Activated naive CD4-positive, alpha-beta T cell treated with anti-CD3 and anti-CD28 coated beads for 36 hours (primary cell): Measurements from ENCODE around the gene CELA3A. TPM values are rescaled to one million over a fixed set of nuclear protein-coding genes. Genes with fewer than 3 reads are reported as not detected.
A peak's percentile ranks its signal among the peaks of the same experiment; 100 is the strongest.
"Not testable (repeated sequence)": the region's sequence is repeated elsewhere in the genome, so short reads cannot be mapped to it uniquely, and the experiment has no call there.

ENCODE experiments used
- CTCF ChIA-PET: fragments of 350-600 bp; sonication (Branson Sonifier 250); formaldehyde crosslinking; loops from one replicate; lab custom pipeline; 2021; ENCODE audit warnings: antibody characterized with exemption; lab: Charles Lee
- DNase-seq: peaks from one replicate; pipeline ENCODE4 v3.0.0-alpha.2; 2020
- H3K27ac Mint-ChIP-seq: one replicate; pipeline ENCODE4 v1.8.0; 2021; ENCODE audit warnings: mild to moderate bottlenecking, mixed read lengths
- H3K27me3 Mint-ChIP-seq: one replicate; pipeline ENCODE4 v1.8.0; 2021; ENCODE audit warnings: low read depth, mixed read lengths
- H3K36me3 Mint-ChIP-seq: one replicate; pipeline ENCODE4 v1.8.0; 2021; ENCODE audit warnings: low read depth, mixed read lengths
- H3K4me1 Mint-ChIP-seq: one replicate; pipeline ENCODE4 v1.8.0; 2021; ENCODE audit warnings: low read depth, mixed read lengths
- H3K4me3 Mint-ChIP-seq: one replicate; pipeline ENCODE4 v1.8.0; 2021; ENCODE audit warnings: mild to moderate bottlenecking, moderate library complexity, mixed read lengths
- H3K9me3 Mint-ChIP-seq: one replicate; pipeline ENCODE4 v1.8.0; 2021; ENCODE audit warnings: mixed read lengths
- intact Hi-C: fragments of 100-400 bp; cut with micrococcal nuclease; formaldehyde crosslinking; loops from one replicate; pipeline ENCODE4 v1.15.1; 2023
- total RNA-seq, 2 experiments: library from RNA; stranded (reverse); gene quantifications; one replicate each; pipeline ENCODE4 v1.2.3, GENCODE V29; 2021

The CELA3A gene
- total RNA-seq, 2 experiments from 2014 or later, result not detected

DNA sequence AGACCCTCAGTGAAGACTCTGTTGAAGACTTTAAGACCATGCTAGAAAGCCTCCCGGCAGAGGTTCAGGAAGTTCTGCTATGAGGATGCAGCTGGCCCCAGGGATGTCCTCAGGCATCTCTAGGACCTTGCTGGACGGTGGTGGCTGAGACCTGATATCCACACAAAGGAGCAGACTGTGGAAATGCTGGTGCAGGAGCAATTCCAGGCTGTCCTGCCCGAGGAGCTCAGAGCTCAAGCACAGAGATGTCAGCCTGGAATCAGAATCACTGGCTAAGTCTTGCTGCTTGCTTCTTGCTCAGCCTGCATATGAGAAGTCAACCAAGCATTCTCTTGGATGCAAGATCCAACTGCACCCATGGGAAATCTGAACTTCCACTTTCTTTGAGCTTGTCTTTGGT lies 29.0 kb downstream of the CELA3A start:
- CTCF ChIA-PET, result interaction anchor here (3.0 to 5.2 kb wide), 2 partner anchors 8 to 9 kb away, joined by 13 to 27 read pairs; no protein-coding TSS in a partner anchor
- intact Hi-C loops, result loop anchor here (5.0 kb wide), 1 partner anchor 1587 kb away; no protein-coding TSS in a partner anchor
- no peak for DNase-seq
- peaks cover 4% of the 10 kb centered on the region for H3K36me3 Mint-ChIP-seq
- H3K4me3 Mint-ChIP-seq, result no peak overlapping the region
- H3K4me1 Mint-ChIP-seq, result peaks cover 63% of the 10 kb centered on the region
- peaks cover 1% of the 10 kb centered on the region for H3K9me3 Mint-ChIP-seq
- H3K27ac Mint-ChIP-seq, result no peak overlapping the region
- no peaks in the 10 kb centered on the region for H3K27me3 Mint-ChIP-seq

DNA sequence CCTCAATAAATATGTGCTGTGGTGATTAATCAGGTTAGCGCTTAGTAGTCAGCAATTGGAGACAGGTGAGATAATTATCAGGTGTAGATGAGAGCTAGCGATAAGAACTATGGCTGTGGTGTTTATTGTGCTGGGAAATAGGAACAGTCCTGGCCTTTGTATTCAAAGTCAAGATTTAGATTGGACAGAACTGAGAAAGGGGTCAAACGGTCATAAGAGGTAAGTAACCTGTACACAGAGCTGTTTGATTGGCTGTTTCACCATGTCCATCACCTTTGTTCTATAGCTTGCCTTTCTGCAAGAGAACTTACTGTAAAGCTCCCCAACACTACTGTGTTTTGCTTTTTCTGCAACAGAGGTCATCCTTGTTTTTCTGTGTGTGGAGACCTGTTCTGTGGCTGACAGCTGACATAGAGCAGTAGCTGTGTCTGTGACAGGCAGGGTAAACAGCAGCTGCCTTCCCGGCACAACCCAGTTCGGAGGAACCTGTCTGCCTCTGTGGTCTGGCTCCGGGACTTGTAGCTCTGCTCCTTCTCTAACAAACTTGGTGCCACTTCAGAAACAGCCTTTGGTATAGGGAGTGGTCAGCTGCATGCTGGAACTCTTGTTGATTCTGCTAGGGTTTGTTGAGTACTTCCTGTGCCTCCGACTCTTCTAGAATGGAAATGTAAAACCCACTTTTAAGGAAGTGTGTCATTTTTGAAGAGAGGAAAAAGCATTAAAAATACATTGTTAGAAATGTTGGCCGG lies 29.9 kb downstream of the CELA3A start:
- peak overlapping the region; percentile 56 for H3K4me3 Mint-ChIP-seq

DNA sequence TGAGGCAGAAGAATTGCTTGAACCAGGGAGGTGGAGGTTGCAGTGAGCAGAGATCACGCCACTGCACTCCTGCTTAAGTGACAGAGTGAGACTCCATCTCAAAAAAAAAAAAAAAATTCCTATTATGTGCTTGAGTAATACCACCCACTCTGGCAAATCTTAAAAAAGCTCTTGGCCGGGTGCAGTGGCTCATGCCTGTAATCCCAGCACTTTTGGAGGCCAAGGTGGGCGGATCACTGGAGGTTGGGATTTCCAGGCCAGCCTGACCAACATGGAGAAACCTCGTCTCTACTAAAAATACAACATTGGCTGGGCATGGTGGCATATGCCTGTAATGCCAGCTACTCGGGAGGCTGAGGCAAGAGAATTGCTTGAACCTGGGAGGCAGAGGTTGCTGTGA lies 33.4 kb downstream of the CELA3A start:
- H3K4me3 Mint-ChIP-seq, H3K36me3 Mint-ChIP-seq, H3K27me3 Mint-ChIP-seq, H3K9me3 Mint-ChIP-seq, DNase-seq, H3K27ac Mint-ChIP-seq: not testable (repeated sequence)
- CTCF ChIA-PET, result interaction anchor here (1.7 kb wide), 1 partner anchor 10 kb away, joined by 5 read pairs; no protein-coding TSS in a partner anchor
- peaks cover 55% of the 10 kb centered on the region for H3K4me1 Mint-ChIP-seq
- intact Hi-C loops, result loop anchor here (5.0 kb wide), 1 partner anchor 1582 kb away; no protein-coding TSS in a partner anchor

More for the DNA sequence above, 29.9 kb downstream of the CELA3A start:
- Mint-ChIP-seq H3K9me3 (peaks cover 1% of the 10 kb centered on the region), H3K36me3 (peaks cover 2% of the 10 kb centered on the region), H3K27ac (peak overlapping the region; percentile 84), H3K4me1 (peaks cover 59% of the 10 kb centered on the region), H3K27me3 (no peaks in the 10 kb centered on the region)
- intact Hi-C loops, result loop anchor here (1.0 to 5.0 kb wide), 3 partner anchors 8 to 1586 kb away; no protein-coding TSS in a partner anchor
- CTCF ChIA-PET, result interaction anchor here (1.0 to 5.2 kb wide), 3 partner anchors 8 to 25 kb away, joined by 3 to 27 read pairs (median 13); no protein-coding TSS in a partner anchor
- peak; percentile 74 for DNase-seq

DNA sequence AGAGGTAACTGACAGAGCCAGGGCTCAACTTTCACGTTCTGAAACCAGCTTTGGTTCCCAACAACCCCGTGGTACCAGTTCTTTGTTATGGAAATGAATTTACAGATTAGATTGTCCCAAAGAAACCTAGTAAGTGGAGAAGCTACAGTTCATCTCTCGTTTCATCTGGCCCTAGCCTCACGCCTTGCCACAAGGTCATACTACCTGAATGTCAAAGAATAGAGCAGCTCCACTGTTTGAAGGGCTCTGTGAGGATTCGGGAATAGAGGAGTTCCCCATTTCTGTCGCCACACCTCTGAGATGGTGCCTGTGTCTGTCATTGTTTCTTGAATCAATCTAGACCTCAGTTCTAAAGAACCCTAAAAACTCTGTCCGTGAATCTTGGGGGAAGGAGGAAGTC lies 36.1 kb downstream of the CELA3A start:
- intact Hi-C loops, result no loop called here
- Mint-ChIP-seq H3K27me3 (no peaks in the 10 kb centered on the region), H3K4me3 (no peak overlapping the region), H3K36me3 (no peaks in the 10 kb centered on the region), H3K4me1 (peaks cover 44% of the 10 kb centered on the region), H3K9me3 (no peaks in the 10 kb centered on the region), H3K27ac (peak overlapping the region; percentile 97)
- DNase-seq, result no peak
- CTCF ChIA-PET, result interaction anchor here (1.0 to 3.2 kb wide), 2 partner anchors 8 to 15 kb away, joined by 3 to 27 read pairs; no protein-coding TSS in a partner anchor

DNA sequence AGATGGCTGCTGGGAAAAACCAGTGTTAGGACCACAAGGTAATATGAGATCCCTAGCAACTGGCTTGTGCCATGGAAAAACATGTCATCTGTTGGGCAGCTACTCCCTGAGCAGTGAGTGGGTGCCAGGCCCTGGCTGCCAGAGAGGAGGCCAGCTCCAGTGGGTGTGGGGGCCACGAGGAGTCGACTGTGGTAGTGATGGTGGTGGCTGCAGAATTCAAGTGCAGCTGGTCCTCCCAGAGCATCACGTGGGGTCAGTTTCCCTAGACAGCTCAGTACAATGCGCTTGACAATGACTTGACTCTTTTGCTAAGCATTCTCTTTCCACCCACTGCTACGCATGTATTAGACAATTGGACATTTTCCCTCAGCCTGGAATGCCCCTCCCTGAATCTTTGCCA lies 36.6 kb downstream of the CELA3A start:
- Mint-ChIP-seq H3K27ac (peak overlapping the region; percentile 97), H3K36me3 (no peaks in the 10 kb centered on the region), H3K27me3 (no peaks in the 10 kb centered on the region), H3K4me3 (no peak overlapping the region), H3K4me1 (peaks cover 45% of the 10 kb centered on the region), H3K9me3 (no peaks in the 10 kb centered on the region)
- intact Hi-C loops, result no loop called here
- CTCF ChIA-PET, result interaction anchor here (1.0 to 3.2 kb wide), 3 partner anchors 9 to 15 kb away, joined by 3 to 27 read pairs (median 11); no protein-coding TSS in a partner anchor
- no peak for DNase-seq

DNA sequence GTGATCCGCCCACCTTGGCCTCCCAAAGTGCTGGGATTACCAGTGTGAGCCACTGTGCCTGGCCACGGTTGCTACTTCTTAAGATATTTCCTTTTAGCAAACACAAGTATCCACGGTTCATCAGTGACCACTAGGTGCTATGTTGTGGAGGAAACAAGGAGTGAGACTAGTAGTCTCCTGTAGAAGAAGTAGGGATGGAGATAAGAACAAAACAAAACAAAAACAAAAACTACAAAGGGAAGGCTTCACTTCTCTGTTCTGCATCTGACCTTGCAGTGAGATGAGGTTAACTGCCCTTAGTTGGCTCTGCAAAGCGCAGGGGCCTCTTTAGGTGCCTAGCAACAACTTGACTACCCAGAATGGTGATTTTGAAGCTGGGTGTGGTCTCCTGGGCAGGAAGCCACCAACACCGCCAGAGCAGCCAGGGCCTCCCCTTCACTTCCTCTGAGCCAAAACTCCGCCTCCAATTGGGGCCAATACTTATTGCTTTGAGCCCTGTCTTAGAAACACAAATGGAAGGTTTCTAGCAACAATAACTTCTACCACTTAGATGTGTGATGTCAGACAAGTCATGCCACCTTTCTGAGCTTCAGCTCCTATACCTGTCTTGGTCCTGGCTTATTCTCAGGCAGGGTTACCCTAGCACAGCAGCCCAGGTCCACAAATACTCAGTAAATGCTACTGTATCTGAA lies 38.3 kb downstream of the CELA3A start:
- Mint-ChIP-seq H3K27me3 (no peaks in the 10 kb centered on the region), H3K9me3 (no peaks in the 10 kb centered on the region), H3K27ac (peak overlapping the region; percentile 97), H3K36me3 (no peaks in the 10 kb centered on the region), H3K4me3 (peak overlapping the region; percentile 69), H3K4me1 (peaks cover 52% of the 10 kb centered on the region)
- intact Hi-C loops, result loop anchor here (1.0 kb wide), 4 partner anchors 8 to 14 kb away; no protein-coding TSS in a partner anchor
- CTCF ChIA-PET, result interaction anchor here (0.7 to 3.2 kb wide), 7 partner anchors 10 to 42 kb away, joined by 3 to 27 read pairs (median 6); partner anchors contain the start of gene CDC42
- peak; percentile 96 for DNase-seq

DNA sequence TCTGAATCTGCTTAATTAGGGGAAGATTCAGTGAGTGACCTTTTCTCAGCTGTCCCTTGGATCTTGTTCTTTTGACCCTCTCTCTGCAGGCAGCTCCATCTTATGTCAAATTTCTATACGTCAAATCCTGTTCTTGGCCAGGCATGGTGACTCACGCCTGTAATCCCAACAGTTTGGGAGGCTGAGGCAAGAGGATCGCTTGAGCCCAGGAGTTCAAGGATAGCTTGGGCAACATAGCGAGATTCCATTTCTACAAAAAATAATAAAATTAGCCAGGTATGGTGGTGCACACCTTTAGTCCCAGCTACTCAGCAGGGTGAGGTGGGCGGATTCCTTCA lies 38.8 kb downstream of the CELA3A start:
- CTCF ChIA-PET, result interaction anchor here (0.7 to 3.2 kb wide), 6 partner anchors 9 to 42 kb away, joined by 3 to 27 read pairs (median 6); partner anchors contain the start of gene CDC42
- H3K4me3 Mint-ChIP-seq, result peak overlapping the region; percentile 69
- H3K4me1 Mint-ChIP-seq, result peaks cover 56% of the 10 kb centered on the region
- H3K27me3 Mint-ChIP-seq, result no peaks in the 10 kb centered on the region
- DNase-seq, result no peak
- peak overlapping the region; percentile 97 for H3K27ac Mint-ChIP-seq
- intact Hi-C loops, result loop anchor here (1.0 kb wide), 2 partner anchors 8 to 13 kb away; no protein-coding TSS in a partner anchor
- H3K9me3 Mint-ChIP-seq, result peaks cover under 1% of the 10 kb centered on the region
- H3K36me3 Mint-ChIP-seq, result no peaks in the 10 kb centered on the region

DNA sequence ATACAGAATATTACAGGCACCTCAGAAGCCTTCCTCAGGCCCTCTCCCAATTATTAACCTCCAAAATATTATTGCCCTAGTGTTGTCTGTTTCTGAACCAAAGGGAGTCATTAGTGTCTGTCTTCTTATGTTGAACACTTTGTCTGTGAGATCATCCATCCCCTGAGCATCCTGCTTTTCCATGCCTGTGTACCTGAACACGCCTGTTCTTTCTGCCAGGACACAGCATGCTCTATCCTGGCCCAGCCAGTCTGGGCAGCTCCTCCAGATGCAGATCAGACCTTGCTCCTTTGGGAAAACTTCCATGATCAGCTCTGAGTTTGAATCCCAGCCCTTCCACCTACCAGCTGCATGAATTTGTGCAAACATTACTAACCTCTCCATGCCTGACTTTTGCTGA lies 40.0 kb downstream of the CELA3A start:
- no peaks in the 10 kb centered on the region for H3K27me3 Mint-ChIP-seq
- peaks cover 4% of the 10 kb centered on the region for H3K9me3 Mint-ChIP-seq
- intact Hi-C loops, result no loop called here
- peaks cover 58% of the 10 kb centered on the region for H3K4me1 Mint-ChIP-seq
- no peak overlapping the region for H3K4me3 Mint-ChIP-seq
- CTCF ChIA-PET, result interaction anchor here (0.6 kb wide), 1 partner anchor 22 kb away, joined by 8 read pairs; no protein-coding TSS in a partner anchor
- DNase-seq, result no peak
- peaks cover 1% of the 10 kb centered on the region for H3K36me3 Mint-ChIP-seq
- H3K27ac Mint-ChIP-seq, result peak overlapping the region; percentile 97

DNA sequence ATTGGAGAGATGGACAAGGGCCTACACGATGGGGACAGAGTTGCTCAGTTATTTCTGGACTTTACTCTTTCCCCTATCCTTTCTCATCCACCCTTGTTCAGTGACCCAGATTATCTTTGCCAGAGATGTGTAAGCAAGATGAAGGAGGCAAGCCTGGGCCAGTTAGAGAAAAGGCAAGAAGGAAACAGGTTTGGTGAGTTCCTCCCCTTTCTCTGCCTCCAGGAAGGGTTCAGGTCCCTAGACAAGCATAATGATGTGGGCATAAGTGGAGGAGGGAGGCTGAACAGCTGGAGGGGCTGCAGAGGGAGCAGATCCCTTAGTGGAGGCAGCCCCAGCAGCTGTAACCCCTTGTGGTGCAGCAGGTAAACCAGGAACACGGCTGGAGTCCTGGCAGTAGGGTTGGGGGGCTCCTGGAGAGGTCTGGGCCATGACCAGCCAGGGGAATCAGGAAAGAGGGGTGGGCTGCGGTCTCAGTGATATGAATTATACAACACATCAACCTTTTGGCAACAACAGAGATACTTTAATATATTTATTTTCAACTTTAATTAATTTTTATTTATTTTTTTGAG lies 41.8 kb downstream of the CELA3A start:
- Mint-ChIP-seq H3K36me3 (peaks cover 1% of the 10 kb centered on the region), H3K27me3 (no peaks in the 10 kb centered on the region), H3K4me1 (peaks cover 60% of the 10 kb centered on the region), H3K9me3 (peaks cover 4% of the 10 kb centered on the region), H3K4me3 (no peak overlapping the region), H3K27ac (peak overlapping the region; percentile 44)
- DNase-seq, result no peak
- CTCF ChIA-PET, result no interaction called here
- intact Hi-C loops, result no loop called here

DNA sequence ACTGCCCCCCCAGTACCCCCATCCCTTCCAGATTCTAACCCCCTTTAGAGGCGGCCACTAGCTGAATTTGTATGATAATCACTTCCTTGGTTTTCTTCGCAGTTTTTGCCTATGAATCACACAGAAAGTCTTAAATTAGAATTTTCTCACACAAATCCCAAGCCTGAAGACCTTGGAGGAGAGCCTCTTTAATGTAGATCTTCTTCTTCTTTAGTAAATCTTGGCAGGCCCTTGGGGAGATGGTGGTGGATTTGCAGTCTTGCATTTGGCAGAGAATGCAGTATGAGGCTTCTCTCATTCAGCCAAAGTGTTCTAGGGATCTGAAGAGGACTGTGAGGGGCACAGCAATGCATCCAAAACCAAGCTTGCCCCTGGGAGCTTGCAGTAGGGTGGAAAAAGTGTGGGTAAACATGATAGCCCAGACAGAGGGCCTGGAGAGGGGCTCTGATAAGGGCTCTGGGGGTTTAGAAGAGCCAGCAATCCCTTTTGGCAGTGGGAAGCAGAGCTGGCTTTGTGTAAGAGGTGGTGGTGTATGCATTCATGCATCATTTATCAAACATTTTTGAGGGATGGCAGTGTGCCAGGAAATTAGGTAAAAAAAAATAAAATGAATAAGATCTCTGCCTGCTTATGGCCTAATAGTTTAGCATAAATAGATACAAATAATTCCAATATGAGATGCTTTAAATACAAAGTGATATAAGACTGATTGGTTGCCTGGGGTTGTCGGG lies 43.4 kb downstream of the CELA3A start:
- DNase-seq, result no peak
- no peaks in the 10 kb centered on the region for H3K27me3 Mint-ChIP-seq
- H3K9me3 Mint-ChIP-seq, result peaks cover 4% of the 10 kb centered on the region
- CTCF ChIA-PET, result no interaction called here
- H3K27ac Mint-ChIP-seq, result peak overlapping the region; percentile 2
- no peak overlapping the region for H3K4me3 Mint-ChIP-seq
- peaks cover 1% of the 10 kb centered on the region for H3K36me3 Mint-ChIP-seq
- intact Hi-C loops, result no loop called here
- H3K4me1 Mint-ChIP-seq, result peaks cover 63% of the 10 kb centered on the region

DNA sequence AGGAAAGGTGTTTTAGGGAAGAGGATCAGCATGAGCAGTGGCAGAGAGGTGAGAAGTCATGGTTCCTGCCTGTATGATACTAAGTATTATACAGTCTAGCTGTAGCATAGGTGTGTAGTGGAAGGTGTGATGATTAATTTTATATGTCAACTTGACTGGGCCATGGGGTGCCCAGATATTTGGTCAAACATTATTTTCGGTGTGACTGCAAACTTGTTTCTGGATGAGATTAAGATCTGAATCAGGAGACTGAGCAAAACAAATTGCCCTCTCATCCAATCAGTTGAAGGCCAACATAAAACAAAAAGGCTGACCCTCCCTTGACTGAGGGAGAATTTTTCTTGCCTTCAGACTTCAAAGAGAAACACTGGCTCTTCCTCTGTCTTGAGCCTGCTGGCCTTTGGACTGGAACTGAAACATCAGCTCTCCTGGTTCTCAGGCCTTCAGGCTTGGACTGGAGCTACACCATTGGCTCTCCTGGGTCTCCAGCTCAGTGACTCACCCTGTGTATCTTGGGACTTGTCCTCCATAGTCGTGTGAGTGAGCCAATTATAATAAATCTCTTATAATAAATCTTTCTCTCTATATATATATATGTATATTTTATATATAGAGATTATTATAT lies 44.3 kb downstream of the CELA3A start:
- no peak for DNase-seq
- CTCF ChIA-PET, result no interaction called here
- Mint-ChIP-seq H3K27me3 (no peaks in the 10 kb centered on the region), H3K36me3 (peaks cover 1% of the 10 kb centered on the region), H3K4me3 (no peak overlapping the region), H3K4me1 (peaks cover 57% of the 10 kb centered on the region), H3K27ac (peak overlapping the region; percentile 20), H3K9me3 (peaks cover 4% of the 10 kb centered on the region)
- intact Hi-C loops, result loop anchor here (1.0 kb wide), 1 partner anchor 21 kb away; no protein-coding TSS in a partner anchor
